ENCODE results near the gene KCNMA1.

The KCNMA1 gene

GRCh38 chr10:76935941-76936613 lies 701.5 kb downstream of the KCNMA1 start:
- Histone ChIP-seq H3K9me3 (ENCODE audit: control insufficient read depth in 2 of 2, low read length in 2 of 2) (no peaks in the 10 kb centered on the region), H3K4me1 (ENCODE audit: control insufficient read depth, insufficient read depth, low read length) (no peaks in the 10 kb centered on the region), H3K4me3 (ENCODE audit: low read length in 2 of 2) (no peak overlapping the region), H3K36me3 (ENCODE audit: control insufficient read depth in 2 of 2, insufficient read depth in 2 of 2, low read length in 2 of 2) (peaks cover 5 to 8% of the 10 kb centered on the region in 2 donors), H3K27me3 (ENCODE audit: control insufficient read depth in 1 of 2, insufficient read depth in 2 of 2, low read length in 2 of 2) (no peaks in the 10 kb centered on the region), H3K9ac (ENCODE audit: low read length in 2 of 2) (no peak overlapping the region), H3K27ac (ENCODE audit: low read length) (no peak overlapping the region)

GRCh38 chr10:76928565-76928964 lies 709.0 kb downstream of the KCNMA1 start:
- Histone ChIP-seq H3K27me3 (ENCODE audit: control insufficient read depth in 1 of 2, insufficient read depth in 2 of 2, low read length in 2 of 2) (no peaks in the 10 kb centered on the region), H3K9ac (ENCODE audit: low read length in 2 of 2) (no peak overlapping the region), H3K27ac (ENCODE audit: low read length) (no peak overlapping the region), H3K4me1 (ENCODE audit: control insufficient read depth, insufficient read depth, low read length) (no peaks in the 10 kb centered on the region), H3K36me3 (ENCODE audit: control insufficient read depth in 2 of 2, insufficient read depth in 2 of 2, low read length in 2 of 2) (peaks cover 2 to 7% of the 10 kb centered on the region in 2 donors), H3K9me3 (ENCODE audit: control insufficient read depth in 2 of 2, low read length in 2 of 2) (no peaks in the 10 kb centered on the region), H3K4me3 (ENCODE audit: low read length in 2 of 2) (no peak overlapping the region)

GRCh38 chr10:76925636-76926405 lies 711.8 kb downstream of the KCNMA1 start:
- Histone ChIP-seq H3K4me1 (ENCODE audit: control insufficient read depth, insufficient read depth, low read length) (no peaks in the 10 kb centered on the region), H3K9me3 (ENCODE audit: control insufficient read depth in 2 of 2, low read length in 2 of 2) (no peaks in the 10 kb centered on the region), H3K9ac (ENCODE audit: low read length in 2 of 2) (no peak overlapping the region), H3K4me3 (ENCODE audit: low read length in 2 of 2) (no peak overlapping the region), H3K27ac (ENCODE audit: low read length) (no peak overlapping the region), H3K36me3 (ENCODE audit: control insufficient read depth in 2 of 2, insufficient read depth in 2 of 2, low read length in 2 of 2) (peaks cover 2% of the 10 kb centered on the region in 2 donors), H3K27me3 (ENCODE audit: control insufficient read depth in 1 of 2, insufficient read depth in 2 of 2, low read length in 2 of 2) (no peaks in the 10 kb centered on the region)

GRCh38 chr10:76922666-76923065 lies 714.9 kb downstream of the KCNMA1 start:
- Histone ChIP-seq H3K4me1 (ENCODE audit: control insufficient read depth, insufficient read depth, low read length) (peaks cover 4% of the 10 kb centered on the region), H3K9me3 (ENCODE audit: control insufficient read depth in 2 of 2, low read length in 2 of 2) (no peaks in the 10 kb centered on the region), H3K27me3 (ENCODE audit: control insufficient read depth in 1 of 2, insufficient read depth in 2 of 2, low read length in 2 of 2) (no peaks in the 10 kb centered on the region), H3K27ac (ENCODE audit: low read length) (no peak overlapping the region), H3K9ac (ENCODE audit: low read length in 2 of 2) (no peak overlapping the region), H3K4me3 (ENCODE audit: low read length in 2 of 2) (no peak overlapping the region), H3K36me3 (ENCODE audit: control insufficient read depth in 2 of 2, insufficient read depth in 2 of 2, low read length in 2 of 2) (peaks cover 2% of the 10 kb centered on the region in 2 donors)

- H3K27ac ChIP-seq (ENCODE audit: low read length): no peak overlapping the region
- peaks cover 4% of the 10 kb centered on the region for H3K4me1 ChIP-seq (ENCODE audit: control insufficient read depth, insufficient read depth, low read length)
- H3K9ac ChIP-seq (ENCODE audit: low read length in 2 of 2): no peak overlapping the region
- no peaks in the 10 kb centered on the region for H3K27me3 ChIP-seq (ENCODE audit: control insufficient read depth in 1 of 2, insufficient read depth in 2 of 2, low read length in 2 of 2)
- no peak overlapping the region for H3K4me3 ChIP-seq (ENCODE audit: low read length in 2 of 2)
- peaks cover 0 to 2% of the 10 kb centered on the region in 2 donors for H3K36me3 ChIP-seq (ENCODE audit: control insufficient read depth in 2 of 2, insufficient read depth in 2 of 2, low read length in 2 of 2)
- H3K9me3 ChIP-seq (ENCODE audit: control insufficient read depth in 2 of 2, low read length in 2 of 2): no peaks in the 10 kb centered on the region
Observed at GRCh38 chr10:76921383-76922010, 716.1 kb downstream of the KCNMA1 start.

- Histone ChIP-seq H3K9me3 (ENCODE audit: control insufficient read depth in 2 of 2, low read length in 2 of 2) (no peaks in the 10 kb centered on the region), H3K27me3 (ENCODE audit: control insufficient read depth in 1 of 2, insufficient read depth in 2 of 2, low read length in 2 of 2) (no peaks in the 10 kb centered on the region), H3K27ac (ENCODE audit: low read length) (no peak overlapping the region), H3K9ac (ENCODE audit: low read length in 2 of 2) (no peak overlapping the region), H3K4me3 (ENCODE audit: low read length in 2 of 2) (no peak overlapping the region), H3K4me1 (ENCODE audit: control insufficient read depth, insufficient read depth, low read length) (peaks cover 4% of the 10 kb centered on the region), H3K36me3 (ENCODE audit: control insufficient read depth in 2 of 2, insufficient read depth in 2 of 2, low read length in 2 of 2) (no peaks in the 10 kb centered on the region)
Observed at GRCh38 chr10:76920581-76920980, 717.0 kb downstream of the KCNMA1 start.

- Histone ChIP-seq H3K4me1 (ENCODE audit: control insufficient read depth, insufficient read depth, low read length) (peaks cover 4% of the 10 kb centered on the region), H3K9me3 (ENCODE audit: control insufficient read depth in 2 of 2, low read length in 2 of 2) (no peaks in the 10 kb centered on the region), H3K27me3 (ENCODE audit: control insufficient read depth in 1 of 2, insufficient read depth in 2 of 2, low read length in 2 of 2) (no peaks in the 10 kb centered on the region), H3K9ac (ENCODE audit: low read length in 2 of 2) (no peak overlapping the region), H3K4me3 (ENCODE audit: low read length in 2 of 2) (no peak overlapping the region), H3K27ac (ENCODE audit: low read length) (no peak overlapping the region), H3K36me3 (ENCODE audit: control insufficient read depth in 2 of 2, insufficient read depth in 2 of 2, low read length in 2 of 2) (peaks cover 0 to 8% of the 10 kb centered on the region in 2 donors)
Observed at GRCh38 chr10:76918106-76918505, 719.5 kb downstream of the KCNMA1 start.

GRCh38 chr10:76917071-76917470 lies 720.5 kb downstream of the KCNMA1 start:
- Histone ChIP-seq H3K9me3 (ENCODE audit: control insufficient read depth in 2 of 2, low read length in 2 of 2) (no peaks in the 10 kb centered on the region), H3K4me1 (ENCODE audit: control insufficient read depth, insufficient read depth, low read length) (peaks cover 4% of the 10 kb centered on the region), H3K9ac (ENCODE audit: low read length in 2 of 2) (no peak overlapping the region), H3K27ac (ENCODE audit: low read length) (no peak overlapping the region), H3K27me3 (ENCODE audit: control insufficient read depth in 1 of 2, insufficient read depth in 2 of 2, low read length in 2 of 2) (no peaks in the 10 kb centered on the region), H3K4me3 (ENCODE audit: low read length in 2 of 2) (no peak overlapping the region), H3K36me3 (ENCODE audit: control insufficient read depth in 2 of 2, insufficient read depth in 2 of 2, low read length in 2 of 2) (peaks cover 0 to 8% of the 10 kb centered on the region in 2 donors)

GRCh38 chr10:76916536-76916935 lies 721.1 kb downstream of the KCNMA1 start:
- no peak overlapping the region for H3K9ac ChIP-seq (ENCODE audit: low read length in 2 of 2)
- no peak overlapping the region for H3K27ac ChIP-seq (ENCODE audit: low read length)

GRCh38 chr10:76915316-76915715 lies 722.3 kb downstream of the KCNMA1 start:
- Histone ChIP-seq H3K27me3 (ENCODE audit: control insufficient read depth in 1 of 2, insufficient read depth in 2 of 2, low read length in 2 of 2) (no peaks in the 10 kb centered on the region), H3K4me3 (ENCODE audit: low read length in 2 of 2) (no peak overlapping the region), H3K36me3 (ENCODE audit: control insufficient read depth in 2 of 2, insufficient read depth in 2 of 2, low read length in 2 of 2) (peaks cover 0 to 8% of the 10 kb centered on the region in 2 donors), H3K27ac (ENCODE audit: low read length) (no peak overlapping the region), H3K9ac (ENCODE audit: low read length in 2 of 2) (no peak overlapping the region), H3K4me1 (ENCODE audit: control insufficient read depth, insufficient read depth, low read length) (peaks cover 9% of the 10 kb centered on the region), H3K9me3 (ENCODE audit: control insufficient read depth in 2 of 2, low read length in 2 of 2) (no peaks in the 10 kb centered on the region)

More at GRCh38 chr10:76916536-76916935, 721.1 kb downstream of the KCNMA1 start:
- Histone ChIP-seq H3K36me3 (ENCODE audit: control insufficient read depth in 2 of 2, insufficient read depth in 2 of 2, low read length in 2 of 2) (peaks cover 0 to 8% of the 10 kb centered on the region in 2 donors), H3K27me3 (ENCODE audit: control insufficient read depth in 1 of 2, insufficient read depth in 2 of 2, low read length in 2 of 2) (no peaks in the 10 kb centered on the region), H3K4me3 (ENCODE audit: low read length in 2 of 2) (no peak overlapping the region), H3K9me3 (ENCODE audit: control insufficient read depth in 2 of 2, low read length in 2 of 2) (no peaks in the 10 kb centered on the region), H3K4me1 (ENCODE audit: control insufficient read depth, insufficient read depth, low read length) (peaks cover 6% of the 10 kb centered on the region)
